Islet of Langerhans (tissue), 1 donor: Measurements from ENCODE around the gene SMC4.
"Not testable (repeated sequence)": the region's sequence is repeated elsewhere in the genome, so short reads cannot be mapped to it uniquely, and the experiment has no call there.

Experiments used
- FAIRE-seq: peaks from one replicate; lab custom pipeline; 2011; peaks lifted over from hg19 to GRCh38; lab: Jason Lieb, UNC

Gene SMC4

GRCh38 chr3:160446522-160447056, 47.1 kb downstream of the SMC4 start:
- no peak for FAIRE-seq

- FAIRE-seq: no peak
Observed at GRCh38 chr3:160447544-160447943, 48.1 kb downstream of the SMC4 start.

- FAIRE-seq: no peak
Observed at GRCh38 chr3:160448845-160449635, 49.6 kb downstream of the SMC4 start.

GRCh38 chr3:160449636-160450598, 50.5 kb downstream of the SMC4 start, which contains the start of gene TRIM59:
TRIM59 (minus strand) TSS chr3:160449786; CDS start chr3:160439183, 10,603 bp downstream.
- no peak for FAIRE-seq

GRCh38 chr3:160450846-160451245, 51.4 kb downstream of the SMC4 start:
- no peak for FAIRE-seq

GRCh38 chr3:160451602-160452001, 52.2 kb downstream of the SMC4 start:
- FAIRE-seq: no peak

GRCh38 chr3:160452251-160452650, 52.8 kb downstream of the SMC4 start:
- not testable (repeated sequence) for FAIRE-seq

- no peak for FAIRE-seq
Observed at GRCh38 chr3:160454995-160455394, 55.5 kb downstream of the SMC4 start.

GRCh38 chr3:160455846-160456245, 56.4 kb downstream of the SMC4 start:
- FAIRE-seq: no peak

- no peak for FAIRE-seq
Observed at GRCh38 chr3:160458151-160458550, 58.7 kb downstream of the SMC4 start.

GRCh38 chr3:160459450-160459970, 60.1 kb downstream of the SMC4 start:
- no peak for FAIRE-seq

GRCh38 chr3:160460033-160460432, 60.6 kb downstream of the SMC4 start:
- FAIRE-seq: no peak

- FAIRE-seq: no peak
Observed at GRCh38 chr3:160464321-160464720, 64.9 kb downstream of the SMC4 start.

- no peak for FAIRE-seq
Observed at GRCh38 chr3:160464971-160465370, 65.5 kb downstream of the SMC4 start.

GRCh38 chr3:160470181-160470580, 70.7 kb downstream of the SMC4 start:
- no peak for FAIRE-seq

- FAIRE-seq: no peak
Observed at GRCh38 chr3:160471892-160472291, 72.4 kb downstream of the SMC4 start.

GRCh38 chr3:160472344-160472743, 72.9 kb downstream of the SMC4 start:
- no peak for FAIRE-seq

GRCh38 chr3:160473221-160473620, 73.8 kb downstream of the SMC4 start:
- no peak for FAIRE-seq

- FAIRE-seq: no peak
Observed at GRCh38 chr3:160473978-160474377, 74.5 kb downstream of the SMC4 start.

- no peak for FAIRE-seq
Observed at GRCh38 chr3:160474416-160474838, 75.0 kb downstream of the SMC4 start.

GRCh38 chr3:160475153-160475552, 75.7 kb downstream of the SMC4 start:
- FAIRE-seq: no peak

- FAIRE-seq: no peak
Observed at GRCh38 chr3:160475884-160476283, 76.4 kb downstream of the SMC4 start.

- no peak for FAIRE-seq
Observed at GRCh38 chr3:160477750-160478149, 78.3 kb downstream of the SMC4 start.
